SK-N-MC (cell line): Measurements from ENCODE around the gene ACAD8.

Experiments
- DNase-seq: peaks from one replicate; pipeline ENCODE4 v3.0.0-alpha.2; 2011; ENCODE audit warnings: low read depth, low spot score
- H3K27ac ChIP-seq: fragments of 200-600 bp; sonication (generic); 2 replicates; pipeline ENCODE4 v1.5.1; 2016; ENCODE audit warnings: mixed run types
- H3K36me3 ChIP-seq: fragments of 200-600 bp; sonication (generic); 2 replicates; pipeline ENCODE4 v1.6.1; 2017; ENCODE audit warnings: antibody characterized with exemption, low read length, mixed read lengths; ENCODE audit not compliant: insufficient read depth
- H3K4me3 ChIP-seq: fragments of 200-600 bp; sonication (generic); 2 replicates; pipeline ENCODE4 v1.5.1; 2016
- H3K9ac ChIP-seq: fragments of 200-600 bp; sonication (generic); 2 replicates; pipeline ENCODE4 v1.8.0; 2017; ENCODE audit warnings: mixed run types, mixed read lengths; ENCODE audit not compliant: insufficient read length
- H3K9me3 ChIP-seq: fragments of 200-600 bp; sonication (generic); 2 replicates; pipeline ENCODE4 v1.6.1; 2017; ENCODE audit warnings: low read depth, mild to moderate bottlenecking, antibody characterized with exemption, low read length, moderate library complexity, mixed read lengths
- EZH2 ChIP-seq: fragments of 200-600 bp; sonication (generic); IDR thresholded peaks from one replicate; pipeline ENCODE4 v1.6.1; 2017; ENCODE audit warnings: antibody characterized with exemption
- FOXP2 ChIP-seq: optimal IDR thresholded peaks from 2 replicates; pipeline ENCODE3; 2011; ENCODE audit warnings: mild to moderate bottlenecking, moderate library complexity; ENCODE audit not compliant: insufficient read depth; ENCODE audit errors: extremely low read length, control extremely low read depth
- POLR2AphosphoS5 ChIP-seq: IDR thresholded peaks from 2 replicates; pipeline ENCODE4 v1.6.1; 2012; ENCODE audit warnings: mild to moderate bottlenecking, low read depth, low read length, borderline replicate concordance

ACAD8 gene

GRCh38 chr11:134313379-134313778 lies 60.0 kb downstream of the ACAD8 start:
- H3K27ac ChIP-seq, result no peak overlapping the region
- no peak overlapping the region for H3K4me3 ChIP-seq
- no peak overlapping the region for H3K9ac ChIP-seq
- no peak for DNase-seq
- no peaks in the 10 kb centered on the region for H3K36me3 ChIP-seq
- no peak for TF ChIP-seq FOXP2
- TF ChIP-seq POLR2AphosphoS5, result no peak
- TF ChIP-seq EZH2, result no peak
- H3K9me3 ChIP-seq, result no peaks in the 10 kb centered on the region

GRCh38 chr11:134313821-134314607 lies 60.6 kb downstream of the ACAD8 start:
- Histone ChIP-seq H3K4me3 (no peak overlapping the region), H3K27ac (no peak overlapping the region), H3K9me3 (no peaks in the 10 kb centered on the region), H3K36me3 (no peaks in the 10 kb centered on the region), H3K9ac (no peak overlapping the region)
- DNase-seq, result no peak
- no peak for TF ChIP-seq FOXP2
- no peak for TF ChIP-seq EZH2
- TF ChIP-seq POLR2AphosphoS5, result no peak
